Stimulated activated CD4-positive, alpha-beta T cell treated with anti-CD3 and anti-CD28 coated beads, Interleukin-12 subunit alpha, Interleukin-12 subunit beta, amount 100 ng/mL, for 24 hours (primary cell): ENCODE measurements around the gene FOXN3.

ENCODE experiments used
- DNase-seq, 2 experiments: peaks; one replicate each; pipeline ENCODE4 v3.0.0-alpha.2; 2020; ENCODE audit warnings: low read depth in 2 of 2

Gene FOXN3

DNA sequence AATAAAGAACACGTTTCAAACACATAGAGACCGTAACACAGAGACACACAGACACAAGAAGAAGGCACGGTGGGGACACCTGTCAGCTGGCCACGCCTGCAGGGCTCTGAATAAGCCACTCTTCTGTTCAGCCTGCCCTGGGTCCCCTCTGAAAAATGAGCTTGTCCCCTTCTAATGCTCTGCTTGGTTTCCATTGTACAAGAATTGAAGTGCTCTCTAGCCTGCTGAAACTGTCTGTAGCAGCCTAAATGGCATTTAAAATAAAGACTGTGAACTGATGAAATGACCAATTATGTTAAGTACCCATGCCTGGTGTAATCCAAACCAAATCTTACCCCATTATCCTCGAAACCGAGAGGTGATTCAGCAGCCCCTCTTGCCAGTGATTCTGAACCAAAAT, 139.8 kb downstream of the FOXN3 start:
- no peak for DNase-seq

DNA sequence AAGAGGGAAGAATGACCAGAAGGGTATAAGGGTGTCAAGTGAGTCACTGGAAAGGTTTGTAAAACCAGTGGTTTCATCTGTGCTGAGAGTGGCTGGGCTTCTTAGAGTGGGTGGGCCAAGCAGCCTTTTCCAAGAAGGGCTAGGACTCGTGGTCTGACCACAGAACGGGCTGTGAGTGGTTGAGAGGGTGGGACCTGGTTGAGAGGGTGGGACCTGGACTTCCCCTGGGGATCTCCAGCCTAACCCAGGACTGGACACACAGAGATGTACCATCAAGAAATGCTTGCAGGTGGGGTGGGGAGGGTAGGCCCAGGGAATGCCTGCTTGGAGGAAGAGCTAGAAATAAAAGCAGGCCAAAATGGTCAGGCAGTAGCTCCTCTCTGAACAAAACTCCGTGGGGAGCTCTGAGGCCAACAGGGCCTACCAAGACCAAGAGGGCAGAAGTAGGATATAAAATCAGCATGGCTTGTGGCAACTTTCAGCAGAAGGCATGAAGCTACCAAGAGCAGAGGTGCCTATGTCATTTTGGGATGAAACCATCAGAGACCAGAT, 140.5 kb downstream of the FOXN3 start:
- DNase-seq = peak; percentile 13 to 75

GRCh38 chr14:89270439-89271227, 146.4 kb downstream of the FOXN3 start:
- no peak for DNase-seq

DNA sequence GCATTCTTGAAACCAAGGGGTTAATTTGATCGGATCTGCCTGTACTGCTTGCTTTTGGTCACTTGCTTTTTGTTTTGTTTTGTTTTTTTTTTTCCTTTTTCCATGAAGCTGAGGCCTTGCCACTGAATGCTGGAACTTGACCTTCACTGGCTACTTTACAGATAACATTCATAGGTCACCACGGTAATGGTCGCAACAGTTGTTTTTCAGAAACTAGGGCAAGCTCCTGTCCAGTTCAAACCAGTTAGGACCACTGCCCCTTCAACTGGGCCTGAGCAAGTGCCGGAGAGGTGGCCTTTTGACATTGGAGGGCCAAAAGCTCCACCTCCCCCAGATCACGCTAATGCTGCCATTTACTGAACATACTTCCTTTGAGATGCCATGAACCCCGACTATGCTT, 147.6 kb downstream of the FOXN3 start:
- no peak for DNase-seq

DNA sequence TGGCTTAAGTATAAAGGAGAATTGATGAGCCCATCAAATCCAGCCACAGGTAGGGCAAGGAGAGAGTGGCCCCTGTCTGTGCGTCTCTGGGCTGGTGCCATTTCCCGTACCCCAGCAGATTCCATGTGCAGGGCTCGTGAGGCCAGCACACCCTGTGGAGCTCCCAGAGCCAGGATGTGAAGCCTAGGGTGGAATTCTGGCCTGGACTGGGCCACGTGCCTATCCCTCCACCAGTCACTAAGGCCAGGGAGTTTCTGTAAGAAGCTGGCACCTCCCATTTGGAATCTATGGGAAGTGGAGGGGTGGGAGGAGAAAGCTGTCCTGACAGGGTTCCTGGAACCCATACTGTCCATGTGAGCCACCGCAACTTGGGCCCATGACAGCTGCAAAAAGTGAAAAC, 148.5 kb downstream of the FOXN3 start:
- no peak for DNase-seq

DNA sequence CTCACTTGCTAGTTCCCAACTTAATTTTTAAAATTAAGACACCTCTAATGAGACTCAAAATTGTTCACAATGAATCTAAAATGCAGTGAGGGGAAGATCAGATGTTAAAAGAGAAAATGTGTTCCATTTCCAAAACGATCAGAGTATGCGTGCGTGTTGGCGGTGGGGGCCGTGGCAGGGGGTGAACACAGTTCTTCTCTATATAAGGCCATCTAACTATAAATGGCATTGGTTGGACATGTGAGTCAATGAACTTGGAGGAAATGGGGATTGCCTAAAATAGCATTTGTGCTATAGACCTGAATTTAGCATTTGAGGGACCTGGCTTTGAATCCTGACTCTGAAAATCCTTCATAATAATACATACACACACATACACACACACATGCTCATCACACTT, 149.4 kb downstream of the FOXN3 start:
- DNase-seq = no peak

GRCh38 chr14:89267163-89267562, 149.9 kb downstream of the FOXN3 start:
- no peak for DNase-seq

GRCh38 chr14:89266754-89267153, 150.3 kb downstream of the FOXN3 start:
- no peak for DNase-seq

- DNase-seq = no peak
These were observed 151.8 kb downstream of the FOXN3 start for GRCh38 chr14:89265234-89265633.

DNA sequence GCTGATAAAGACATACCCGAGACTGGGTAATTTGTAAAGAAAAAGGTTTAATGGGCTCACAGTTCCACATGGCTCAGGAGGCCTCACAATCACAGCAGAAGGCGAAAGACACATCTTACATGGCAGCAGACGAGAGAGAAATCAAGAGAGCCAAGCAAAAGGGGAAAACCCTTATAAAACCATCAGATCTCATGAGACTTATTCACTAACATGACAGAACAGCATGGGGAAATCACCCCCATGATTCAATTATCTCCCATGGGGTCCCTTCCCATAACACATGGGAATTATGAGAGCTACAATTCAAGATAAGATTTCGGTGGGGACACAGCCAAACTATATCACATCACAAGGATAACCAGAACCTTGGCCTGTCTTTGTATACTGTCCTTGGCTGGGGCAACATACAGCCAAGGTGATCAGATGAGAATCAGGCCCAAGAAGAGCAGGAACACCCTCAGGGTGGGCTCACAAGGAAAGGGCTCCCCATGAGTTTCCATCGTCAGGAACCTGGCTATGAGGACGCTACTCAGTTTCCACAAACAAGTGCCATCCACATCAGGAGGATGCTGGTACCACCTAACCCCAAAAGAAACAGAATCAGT, 152.7 kb downstream of the FOXN3 start:
- DNase-seq = no peak

- no peak for DNase-seq
These were observed 155.0 kb downstream of the FOXN3 start for GRCh38 chr14:89262041-89262440.

DNA sequence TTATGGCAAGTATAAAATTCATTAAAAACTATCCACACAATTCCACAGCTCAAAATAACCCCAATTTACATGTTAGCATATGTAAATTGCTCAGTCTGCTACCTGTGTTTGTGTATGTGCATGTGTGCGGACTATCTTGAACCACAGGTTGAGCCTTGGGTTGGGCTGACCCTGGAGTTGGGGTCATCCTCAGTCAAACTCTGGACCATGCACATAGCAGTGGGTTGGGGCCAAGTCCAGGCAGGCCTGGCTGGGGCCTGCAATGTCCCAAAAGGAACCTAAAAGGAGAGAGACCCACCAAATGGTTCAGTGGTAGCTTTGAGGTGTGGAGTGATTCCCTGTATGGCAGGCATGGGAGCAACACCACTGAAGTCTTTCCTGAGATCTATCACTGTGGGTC, 156.1 kb downstream of the FOXN3 start:
- no peak for DNase-seq

DNA sequence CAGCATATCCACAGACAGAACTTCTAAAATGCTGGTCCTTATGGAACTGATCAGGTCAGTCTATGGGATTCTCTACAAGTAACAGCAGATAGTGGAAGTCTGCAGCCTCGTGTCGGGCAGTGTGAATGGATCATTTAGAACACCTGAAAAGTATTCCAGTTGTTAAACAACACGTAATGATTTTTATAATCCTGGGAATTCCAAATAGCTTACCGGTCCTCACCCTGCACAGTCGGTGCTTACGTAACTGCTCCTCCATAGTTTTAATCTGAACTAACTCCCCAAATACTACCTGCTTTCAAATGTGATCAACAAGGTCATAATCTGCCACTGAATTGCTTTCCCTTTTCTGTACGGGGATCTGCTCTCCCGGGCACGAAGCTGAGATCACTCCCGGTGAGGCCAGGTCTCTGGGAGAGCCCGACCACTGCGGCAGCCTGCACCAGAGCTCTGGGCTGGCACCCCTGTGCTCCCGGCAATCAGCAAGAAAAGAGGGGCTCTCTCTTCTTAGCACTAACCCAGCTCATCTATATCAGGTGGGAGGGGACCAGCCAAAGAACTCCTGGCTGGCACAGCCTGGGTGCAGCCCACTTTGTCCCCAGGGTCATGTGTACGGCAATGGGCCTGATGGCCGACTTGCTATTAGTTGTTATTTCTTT, 157.0 kb downstream of the FOXN3 start:
- no peak for DNase-seq

- DNase-seq = no peak
These were observed 158.2 kb downstream of the FOXN3 start for GRCh38 chr14:89258728-89259273.

DNA sequence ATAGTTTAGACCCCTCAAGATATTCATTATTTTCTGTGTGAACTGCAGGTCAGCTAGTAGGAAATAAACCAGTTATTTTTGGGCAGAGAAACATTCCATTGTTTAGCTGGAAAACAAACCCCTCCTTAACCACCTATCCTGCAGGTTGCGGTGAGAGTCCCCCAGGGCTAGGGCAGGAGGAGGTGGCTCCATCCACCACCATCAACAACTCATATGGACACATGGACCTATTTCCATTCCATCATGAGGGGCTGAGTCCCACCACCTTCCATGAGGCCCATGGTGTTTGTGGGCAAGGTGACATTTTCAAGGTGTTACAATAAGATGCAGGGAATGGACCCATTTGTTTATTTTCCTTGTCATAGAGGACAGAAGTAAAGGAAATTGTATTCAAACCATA, 160.1 kb downstream of the FOXN3 start:
- DNase-seq = no peak

GRCh38 chr14:89256283-89256682, 160.8 kb downstream of the FOXN3 start:
- no peak for DNase-seq

GRCh38 chr14:89255852-89256251, 161.2 kb downstream of the FOXN3 start:
- DNase-seq = no peak

DNA sequence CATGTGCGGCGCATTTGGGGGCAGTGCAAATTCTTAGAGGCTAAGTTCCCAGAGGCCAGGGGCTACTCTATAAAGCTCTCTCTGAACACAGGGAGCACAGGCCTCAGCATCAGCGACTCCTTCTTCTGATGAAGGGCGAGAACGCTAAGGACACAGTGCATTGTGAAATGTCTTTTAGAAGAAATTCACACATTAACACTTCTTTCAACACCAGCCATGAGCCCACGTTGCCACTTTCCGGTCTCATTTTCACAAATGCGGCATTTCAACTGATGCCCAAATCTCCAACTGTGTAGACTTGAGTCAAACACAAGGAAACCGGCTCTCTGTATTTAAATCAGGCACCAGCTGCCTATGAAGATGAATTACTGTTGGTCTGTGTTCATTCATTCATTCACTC, 162.0 kb downstream of the FOXN3 start:
- DNase-seq = no peak

GRCh38 chr14:89254166-89254909, 162.7 kb downstream of the FOXN3 start:
- no peak for DNase-seq

- DNase-seq = no peak
These were observed 164.0 kb downstream of the FOXN3 start for GRCh38 chr14:89252887-89253532.

GRCh38 chr14:89251061-89251460, 166.0 kb downstream of the FOXN3 start:
- DNase-seq = no peak
